Measurements from ENCODE around the gene BBS7.

BBS7 gene

GRCh38 chr4:121789960-121790829 is 80.1 kb downstream of the BBS7 start:
- peak; percentile 91 for DNase-seq

- DNase-seq = peak; percentile 76
Measured at GRCh38 chr4:121789455-121789854, 80.8 kb downstream of the BBS7 start.

- no peak for DNase-seq
Measured at GRCh38 chr4:121788896-121789295, 81.4 kb downstream of the BBS7 start.

GRCh38 chr4:121786221-121786620 is 84.1 kb downstream of the BBS7 start:
- no peak for DNase-seq

GRCh38 chr4:121785479-121785878 is 84.8 kb downstream of the BBS7 start:
- DNase-seq = peak; percentile 34

GRCh38 chr4:121784975-121785374 is 85.3 kb downstream of the BBS7 start:
- peak; percentile 98 for DNase-seq

- peak; percentile 53 for DNase-seq
Measured at GRCh38 chr4:121784401-121784800, 85.9 kb downstream of the BBS7 start.

- DNase-seq = no peak
Measured at GRCh38 chr4:121783210-121783609, 87.1 kb downstream of the BBS7 start.

- peak; percentile 59 for DNase-seq
Measured at GRCh38 chr4:121778991-121779628, 91.2 kb downstream of the BBS7 start.

GRCh38 chr4:121777625-121778024 is 92.6 kb downstream of the BBS7 start:
- peak; percentile 30 for DNase-seq

- DNase-seq = no peak
Measured at GRCh38 chr4:121776610-121777401, 93.5 kb downstream of the BBS7 start.

Measured in fibroblast of skin of right quadriceps (primary cell).